ENCODE data around the gene ADAM12.

Gene ADAM12

DNA sequence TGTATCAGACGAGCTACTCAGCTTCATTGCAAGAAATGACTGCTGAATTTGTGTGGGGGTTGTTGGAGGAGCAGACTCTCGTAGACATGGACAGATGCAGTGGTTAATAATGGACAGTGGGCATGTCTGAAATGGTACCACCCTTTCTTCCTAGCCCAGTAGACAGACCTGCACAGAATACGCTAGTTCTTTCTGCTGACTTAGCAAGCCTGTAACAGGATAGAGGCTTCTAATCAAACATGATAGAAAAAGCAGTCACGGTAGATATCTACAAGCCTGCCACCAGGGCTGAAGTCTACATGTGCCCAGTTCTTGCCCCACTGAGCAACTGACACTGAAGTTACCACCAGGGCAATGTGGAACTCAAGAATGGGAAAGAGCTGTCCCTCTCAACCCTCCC is 303.9 kb downstream of the ADAM12 start:
- DNase-seq, result no peak
- Histone ChIP-seq H3K9me3 (ENCODE audit: control insufficient read depth, low read length) (no peaks in the 10 kb centered on the region), H3K36me3 (ENCODE audit: control insufficient read depth, insufficient read depth, low read length) (no peaks in the 10 kb centered on the region), H3K27ac (ENCODE audit: insufficient read depth, low read length, poor library complexity, severe bottlenecking) (no peak overlapping the region), H3K4me1 (ENCODE audit: control insufficient read depth, insufficient read depth, low read length, poor library complexity, severe bottlenecking) (no peaks in the 10 kb centered on the region), H3K4me3 (ENCODE audit: insufficient read depth, low read depth, low read length, poor library complexity, severe bottlenecking) (no peak overlapping the region), H3K27me3 (replicated peaks; ENCODE audit: control insufficient read depth, insufficient read depth, low read length, poor library complexity, severe bottlenecking) (no peaks in the 10 kb centered on the region)

DNA sequence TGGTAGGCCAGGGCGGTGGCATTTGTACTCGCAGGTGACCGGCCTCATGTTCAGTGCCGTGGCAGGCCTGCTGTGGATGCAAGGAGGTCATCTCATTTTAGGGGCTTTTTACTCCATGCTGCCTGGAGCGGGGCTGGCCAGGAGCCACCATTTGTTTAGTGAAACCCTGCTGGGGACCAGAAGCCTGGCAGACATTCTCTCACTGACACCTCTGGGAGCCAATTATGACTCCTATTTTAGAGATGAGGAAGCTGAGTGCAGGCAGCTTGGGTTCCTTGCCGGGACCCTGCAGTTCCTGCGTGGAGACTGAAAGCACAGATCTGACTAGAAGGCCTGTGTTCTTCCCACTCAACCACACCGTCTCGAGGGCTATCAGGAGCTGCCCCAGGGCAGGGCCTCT is 305.3 kb downstream of the ADAM12 start:
- Histone ChIP-seq H3K4me1 (ENCODE audit: control insufficient read depth, insufficient read depth, low read length, poor library complexity, severe bottlenecking) (no peaks in the 10 kb centered on the region), H3K27ac (ENCODE audit: insufficient read depth, low read length, poor library complexity, severe bottlenecking) (no peak overlapping the region), H3K4me3 (ENCODE audit: insufficient read depth, low read depth, low read length, poor library complexity, severe bottlenecking) (no peak overlapping the region), H3K9me3 (ENCODE audit: control insufficient read depth, low read length) (no peaks in the 10 kb centered on the region), H3K36me3 (ENCODE audit: control insufficient read depth, insufficient read depth, low read length) (no peaks in the 10 kb centered on the region), H3K27me3 (replicated peaks; ENCODE audit: control insufficient read depth, insufficient read depth, low read length, poor library complexity, severe bottlenecking) (no peaks in the 10 kb centered on the region)
- no peak for DNase-seq

DNA sequence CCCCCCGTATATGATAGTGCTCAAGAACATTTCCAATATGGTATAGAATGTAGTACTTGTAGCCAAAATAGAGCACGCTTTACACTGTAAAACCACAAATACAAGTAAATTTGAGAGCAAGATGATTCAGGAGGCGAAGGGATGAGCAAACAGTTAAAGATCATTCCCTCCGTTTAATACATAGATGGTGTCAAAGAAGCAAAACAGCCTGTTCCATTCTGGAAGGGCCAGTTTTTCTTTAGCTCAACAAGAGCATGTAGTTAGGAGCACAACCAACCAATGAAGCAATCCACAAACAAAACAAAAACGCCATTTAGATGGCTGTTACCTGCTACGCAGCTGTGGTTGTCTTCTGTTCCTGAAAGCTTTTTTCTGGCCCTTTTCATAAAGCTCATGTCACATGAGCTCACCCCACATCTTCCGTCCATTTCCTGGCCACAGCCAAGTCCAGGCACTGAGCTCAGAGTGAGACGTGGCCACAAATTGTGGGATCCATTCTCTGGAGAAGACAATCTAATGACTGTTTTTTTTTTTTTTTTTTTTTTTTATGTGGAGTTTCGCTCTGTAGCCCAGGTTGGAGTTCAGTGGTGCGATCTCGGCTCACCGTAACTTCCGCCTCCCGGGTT is 306.3 kb downstream of the ADAM12 start:
- Histone ChIP-seq H3K9me3 (ENCODE audit: control insufficient read depth, low read length) (no peaks in the 10 kb centered on the region), H3K36me3 (ENCODE audit: control insufficient read depth, insufficient read depth, low read length) (no peaks in the 10 kb centered on the region), H3K27me3 (replicated peaks; ENCODE audit: control insufficient read depth, insufficient read depth, low read length, poor library complexity, severe bottlenecking) (no peaks in the 10 kb centered on the region), H3K4me1 (ENCODE audit: control insufficient read depth, insufficient read depth, low read length, poor library complexity, severe bottlenecking) (no peaks in the 10 kb centered on the region), H3K4me3 (ENCODE audit: insufficient read depth, low read depth, low read length, poor library complexity, severe bottlenecking) (no peak overlapping the region), H3K27ac (ENCODE audit: insufficient read depth, low read length, poor library complexity, severe bottlenecking) (no peak overlapping the region)
- no peak for DNase-seq

DNA sequence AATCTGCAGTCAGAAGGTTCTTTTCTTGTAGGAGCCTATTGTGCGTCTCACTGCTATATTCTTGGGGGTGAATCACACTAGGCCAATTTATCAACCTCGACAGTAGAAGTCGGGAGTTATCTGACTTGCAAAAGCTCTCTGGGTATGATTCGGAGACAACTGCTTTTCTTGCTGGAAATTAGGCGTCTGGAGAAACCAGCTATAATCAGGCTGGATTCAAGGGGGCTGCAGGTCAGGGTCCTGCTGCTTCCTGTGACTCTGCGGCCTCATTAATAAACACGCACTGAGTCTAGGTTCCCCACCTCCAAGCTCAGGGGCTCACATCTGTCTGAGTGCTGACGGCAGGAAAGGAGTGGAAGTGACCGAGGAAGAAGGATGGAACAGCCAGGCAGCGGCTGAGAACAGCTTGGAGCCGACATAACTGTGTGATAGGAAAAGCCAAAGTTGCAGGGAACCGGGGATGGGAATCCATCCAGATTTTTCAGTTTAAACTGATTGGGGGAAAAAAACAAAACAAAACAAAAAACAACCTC is 307.3 kb downstream of the ADAM12 start:
- no peaks in the 10 kb centered on the region for H3K4me1 ChIP-seq (ENCODE audit: control insufficient read depth, insufficient read depth, low read length, poor library complexity, severe bottlenecking)
- H3K27me3 ChIP-seq (replicated peaks; ENCODE audit: control insufficient read depth, insufficient read depth, low read length, poor library complexity, severe bottlenecking), result no peaks in the 10 kb centered on the region
- no peak for DNase-seq
- no peak overlapping the region for H3K27ac ChIP-seq (ENCODE audit: insufficient read depth, low read length, poor library complexity, severe bottlenecking)
- H3K36me3 ChIP-seq (ENCODE audit: control insufficient read depth, insufficient read depth, low read length), result no peaks in the 10 kb centered on the region
- H3K4me3 ChIP-seq (ENCODE audit: insufficient read depth, low read depth, low read length, poor library complexity, severe bottlenecking), result no peak overlapping the region
- H3K9me3 ChIP-seq (ENCODE audit: control insufficient read depth, low read length), result no peaks in the 10 kb centered on the region

DNA sequence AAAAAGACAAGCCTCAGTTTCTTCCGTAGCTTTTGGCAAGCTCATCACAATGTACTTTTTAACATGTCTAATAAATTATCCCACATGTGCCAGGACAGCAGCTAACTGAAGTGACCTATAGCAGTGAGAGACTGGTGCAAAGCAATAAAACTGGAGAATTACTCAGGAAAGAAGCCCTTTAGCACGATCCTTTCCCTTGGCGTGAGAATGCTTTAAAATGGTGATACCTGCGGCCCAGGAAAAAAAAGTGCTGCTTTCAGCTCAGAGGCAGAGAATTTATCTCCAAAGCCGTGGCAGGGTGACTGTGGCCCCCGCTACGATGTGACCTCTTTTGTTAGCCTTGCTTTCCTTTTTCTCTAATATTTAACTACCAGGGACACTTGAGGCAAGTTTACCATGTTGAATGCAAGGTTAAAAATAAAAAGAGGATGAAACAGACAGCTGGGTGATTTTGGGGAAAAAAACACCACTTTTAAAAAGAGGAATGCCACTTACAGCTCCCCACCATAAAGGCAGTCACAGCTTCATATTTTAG is 307.9 kb downstream of the ADAM12 start:
- no peak for DNase-seq
- no peaks in the 10 kb centered on the region for H3K9me3 ChIP-seq (ENCODE audit: control insufficient read depth, low read length)
- H3K27me3 ChIP-seq (replicated peaks; ENCODE audit: control insufficient read depth, insufficient read depth, low read length, poor library complexity, severe bottlenecking), result no peaks in the 10 kb centered on the region
- no peak overlapping the region for H3K27ac ChIP-seq (ENCODE audit: insufficient read depth, low read length, poor library complexity, severe bottlenecking)
- H3K4me3 ChIP-seq (ENCODE audit: insufficient read depth, low read depth, low read length, poor library complexity, severe bottlenecking), result no peak overlapping the region
- no peaks in the 10 kb centered on the region for H3K36me3 ChIP-seq (ENCODE audit: control insufficient read depth, insufficient read depth, low read length)
- no peaks in the 10 kb centered on the region for H3K4me1 ChIP-seq (ENCODE audit: control insufficient read depth, insufficient read depth, low read length, poor library complexity, severe bottlenecking)

DNA sequence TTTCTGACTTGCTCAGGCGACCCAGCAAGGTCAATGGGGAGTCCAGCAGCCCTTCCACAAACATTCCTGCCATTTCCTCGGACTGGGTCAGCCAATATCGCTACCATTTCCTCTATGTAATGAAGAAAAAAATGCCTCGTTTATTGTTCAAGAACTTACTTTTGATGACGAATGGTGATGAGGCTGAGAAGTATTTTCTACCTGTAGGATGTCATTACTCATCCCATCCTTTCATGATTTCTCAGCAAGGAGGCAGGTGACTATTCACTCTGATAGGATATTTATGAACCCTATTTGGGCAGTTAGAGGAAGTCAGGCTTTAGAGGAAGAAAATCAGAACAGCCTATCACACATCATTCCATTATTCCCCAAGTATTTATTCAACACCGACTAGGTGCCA is 313.3 kb downstream of the ADAM12 start:
- H3K4me1 ChIP-seq (ENCODE audit: control insufficient read depth, insufficient read depth, low read length, poor library complexity, severe bottlenecking), result no peaks in the 10 kb centered on the region
- H3K4me3 ChIP-seq (ENCODE audit: insufficient read depth, low read depth, low read length, poor library complexity, severe bottlenecking), result no peak overlapping the region
- H3K27me3 ChIP-seq (replicated peaks; ENCODE audit: control insufficient read depth, insufficient read depth, low read length, poor library complexity, severe bottlenecking), result no peaks in the 10 kb centered on the region
- no peaks in the 10 kb centered on the region for H3K36me3 ChIP-seq (ENCODE audit: control insufficient read depth, insufficient read depth, low read length)
- no peak for DNase-seq
- H3K9me3 ChIP-seq (ENCODE audit: control insufficient read depth, low read length), result no peaks in the 10 kb centered on the region
- H3K27ac ChIP-seq (ENCODE audit: insufficient read depth, low read length, poor library complexity, severe bottlenecking), result no peak overlapping the region

DNA sequence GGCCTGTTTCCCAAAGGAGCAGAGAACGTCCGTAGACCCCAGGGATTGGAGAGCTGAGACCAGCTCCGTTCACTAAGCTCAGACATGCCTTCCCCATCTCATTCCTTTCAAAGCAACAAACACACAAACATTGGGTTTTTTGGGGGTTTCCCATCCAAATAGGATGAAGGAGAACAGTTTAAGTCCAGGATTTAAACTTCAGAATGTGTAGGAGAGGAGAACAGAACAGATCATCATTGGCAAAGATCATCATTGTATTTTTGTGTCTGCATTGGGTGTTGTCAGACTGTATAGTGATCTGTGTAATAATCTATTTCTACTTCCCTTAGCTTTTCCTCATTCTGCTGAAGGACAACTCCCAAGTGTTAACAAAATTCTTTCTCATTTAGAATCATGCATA is 314.0 kb downstream of the ADAM12 start:
- Histone ChIP-seq H3K27ac (ENCODE audit: insufficient read depth, low read length, poor library complexity, severe bottlenecking) (no peak overlapping the region), H3K36me3 (ENCODE audit: control insufficient read depth, insufficient read depth, low read length) (no peaks in the 10 kb centered on the region)

DNA sequence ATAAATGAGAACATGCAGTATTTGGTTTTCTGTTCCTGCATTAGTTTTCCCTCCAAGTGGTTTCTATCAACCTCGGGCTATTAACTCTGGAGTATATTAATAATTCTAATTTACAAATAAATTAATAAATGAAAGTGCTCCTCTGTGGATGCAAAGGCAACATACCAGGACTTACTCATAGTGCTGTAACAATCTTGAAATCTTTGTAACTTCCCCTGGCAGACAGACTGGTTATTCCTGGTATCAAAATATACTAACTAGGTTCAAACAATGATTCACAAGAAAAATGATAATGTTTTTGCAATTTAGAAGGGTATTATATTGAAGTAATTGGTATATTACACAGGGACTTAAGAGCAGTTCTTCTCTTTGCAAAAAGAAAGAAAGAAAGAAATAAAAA is 314.7 kb downstream of the ADAM12 start:
- Histone ChIP-seq H3K4me3 (ENCODE audit: insufficient read depth, low read depth, low read length, poor library complexity, severe bottlenecking) (no peak overlapping the region), H3K36me3 (ENCODE audit: control insufficient read depth, insufficient read depth, low read length) (no peaks in the 10 kb centered on the region), H3K4me1 (ENCODE audit: control insufficient read depth, insufficient read depth, low read length, poor library complexity, severe bottlenecking) (no peaks in the 10 kb centered on the region), H3K9me3 (ENCODE audit: control insufficient read depth, low read length) (no peaks in the 10 kb centered on the region), H3K27me3 (replicated peaks; ENCODE audit: control insufficient read depth, insufficient read depth, low read length, poor library complexity, severe bottlenecking) (no peaks in the 10 kb centered on the region), H3K27ac (ENCODE audit: insufficient read depth, low read length, poor library complexity, severe bottlenecking) (no peak overlapping the region)
- no peak for DNase-seq

More for the DNA sequence above, 314.0 kb downstream of the ADAM12 start:
- H3K4me3 ChIP-seq (ENCODE audit: insufficient read depth, low read depth, low read length, poor library complexity, severe bottlenecking), result no peak overlapping the region
- H3K27me3 ChIP-seq (replicated peaks; ENCODE audit: control insufficient read depth, insufficient read depth, low read length, poor library complexity, severe bottlenecking), result no peaks in the 10 kb centered on the region
- DNase-seq, result no peak
- no peaks in the 10 kb centered on the region for H3K9me3 ChIP-seq (ENCODE audit: control insufficient read depth, low read length)
- no peaks in the 10 kb centered on the region for H3K4me1 ChIP-seq (ENCODE audit: control insufficient read depth, insufficient read depth, low read length, poor library complexity, severe bottlenecking)

DNA sequence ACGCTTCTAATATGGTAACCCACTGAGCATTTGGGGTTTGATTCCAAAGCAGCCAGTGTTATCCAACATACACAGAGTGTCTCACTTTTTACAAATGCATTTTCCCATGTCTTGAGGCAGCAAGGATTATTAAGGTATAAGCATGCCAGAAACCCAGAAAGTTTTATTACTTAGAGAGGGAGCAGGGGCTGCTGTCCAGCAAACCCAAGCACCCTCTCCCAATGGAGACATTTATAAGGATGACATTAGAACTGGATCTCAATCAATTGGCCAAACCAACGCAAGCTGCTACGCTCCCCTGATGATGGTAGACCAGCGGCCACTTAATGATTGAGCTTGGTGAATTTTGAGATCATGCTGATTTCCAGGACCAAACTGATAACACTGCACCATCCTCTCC is 315.7 kb downstream of the ADAM12 start:
- no peak for DNase-seq
- Histone ChIP-seq H3K9me3 (ENCODE audit: control insufficient read depth, low read length) (no peaks in the 10 kb centered on the region), H3K4me1 (ENCODE audit: control insufficient read depth, insufficient read depth, low read length, poor library complexity, severe bottlenecking) (no peaks in the 10 kb centered on the region), H3K27me3 (replicated peaks; ENCODE audit: control insufficient read depth, insufficient read depth, low read length, poor library complexity, severe bottlenecking) (no peaks in the 10 kb centered on the region), H3K4me3 (ENCODE audit: insufficient read depth, low read depth, low read length, poor library complexity, severe bottlenecking) (no peak overlapping the region), H3K36me3 (ENCODE audit: control insufficient read depth, insufficient read depth, low read length) (no peaks in the 10 kb centered on the region), H3K27ac (ENCODE audit: insufficient read depth, low read length, poor library complexity, severe bottlenecking) (no peak overlapping the region)

DNA sequence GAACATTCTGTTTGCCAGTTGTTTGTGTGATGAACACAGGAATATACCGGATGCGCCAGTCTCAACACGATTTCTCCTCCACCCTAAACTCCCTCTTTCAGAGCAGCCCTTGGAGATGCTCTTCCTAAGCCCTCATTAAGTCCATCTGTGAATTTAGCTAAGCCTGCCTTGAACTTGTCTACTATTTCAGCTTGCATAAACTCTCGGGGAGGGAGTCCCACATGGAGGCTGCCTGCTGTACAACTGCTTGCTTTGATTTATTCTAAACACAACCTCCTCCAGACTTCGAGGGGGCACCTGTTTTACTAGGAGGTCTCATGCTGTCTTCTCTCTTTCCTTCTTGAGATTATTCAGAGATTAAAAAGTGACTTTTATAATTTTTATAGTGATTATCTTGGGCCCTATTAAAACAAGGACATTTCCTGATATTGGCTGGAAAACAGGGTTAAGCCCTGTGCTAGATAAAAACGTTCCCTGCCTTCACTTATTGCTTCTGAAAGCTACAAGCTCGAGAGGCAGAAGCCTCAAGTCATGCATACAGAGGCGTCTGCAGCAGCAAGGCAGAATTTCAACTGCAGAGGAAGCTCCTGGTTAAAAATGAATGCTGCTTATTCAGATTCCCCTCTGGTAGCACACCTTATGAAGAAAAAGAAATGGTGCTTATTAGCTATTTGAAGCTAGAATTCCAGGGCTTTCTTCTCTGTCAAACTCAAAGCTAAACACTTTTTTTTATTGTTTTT is 317.6 kb downstream of the ADAM12 start:
- H3K27ac ChIP-seq (ENCODE audit: insufficient read depth, low read length, poor library complexity, severe bottlenecking), result no peak overlapping the region
- H3K4me3 ChIP-seq (ENCODE audit: insufficient read depth, low read depth, low read length, poor library complexity, severe bottlenecking), result no peak overlapping the region
- H3K36me3 ChIP-seq (ENCODE audit: control insufficient read depth, insufficient read depth, low read length), result no peaks in the 10 kb centered on the region
- no peaks in the 10 kb centered on the region for H3K27me3 ChIP-seq (replicated peaks; ENCODE audit: control insufficient read depth, insufficient read depth, low read length, poor library complexity, severe bottlenecking)
- H3K9me3 ChIP-seq (ENCODE audit: control insufficient read depth, low read length), result no peaks in the 10 kb centered on the region
- no peak for DNase-seq
- no peaks in the 10 kb centered on the region for H3K4me1 ChIP-seq (ENCODE audit: control insufficient read depth, insufficient read depth, low read length, poor library complexity, severe bottlenecking)
